Ureter (tissue), 1 donor: ENCODE results near the gene CCR9. TPM values are rescaled to one million over a fixed set of nuclear protein-coding genes. Genes with fewer than 3 reads are reported as not detected.
"Not testable (repeated sequence)": the region's sequence is repeated elsewhere in the genome, so short reads cannot be mapped to it uniquely, and the experiment has no call there.

Experiments
- DNase-seq: peaks from one replicate; pipeline ENCODE4 v3.0.0-alpha.2; 2020; ENCODE audit warnings: low spot score
- total RNA-seq: library from RNA; stranded (reverse); gene quantifications from one replicate; pipeline ENCODE4 v1.2.4, GENCODE V29; 2023
- donor health status: DM: yes; HTN: yes; CAD: no.

Gene CCR9, protein sequence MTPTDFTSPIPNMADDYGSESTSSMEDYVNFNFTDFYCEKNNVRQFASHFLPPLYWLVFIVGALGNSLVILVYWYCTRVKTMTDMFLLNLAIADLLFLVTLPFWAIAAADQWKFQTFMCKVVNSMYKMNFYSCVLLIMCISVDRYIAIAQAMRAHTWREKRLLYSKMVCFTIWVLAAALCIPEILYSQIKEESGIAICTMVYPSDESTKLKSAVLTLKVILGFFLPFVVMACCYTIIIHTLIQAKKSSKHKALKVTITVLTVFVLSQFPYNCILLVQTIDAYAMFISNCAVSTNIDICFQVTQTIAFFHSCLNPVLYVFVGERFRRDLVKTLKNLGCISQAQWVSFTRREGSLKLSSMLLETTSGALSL
- total RNA-seq, result not detected

DNA sequence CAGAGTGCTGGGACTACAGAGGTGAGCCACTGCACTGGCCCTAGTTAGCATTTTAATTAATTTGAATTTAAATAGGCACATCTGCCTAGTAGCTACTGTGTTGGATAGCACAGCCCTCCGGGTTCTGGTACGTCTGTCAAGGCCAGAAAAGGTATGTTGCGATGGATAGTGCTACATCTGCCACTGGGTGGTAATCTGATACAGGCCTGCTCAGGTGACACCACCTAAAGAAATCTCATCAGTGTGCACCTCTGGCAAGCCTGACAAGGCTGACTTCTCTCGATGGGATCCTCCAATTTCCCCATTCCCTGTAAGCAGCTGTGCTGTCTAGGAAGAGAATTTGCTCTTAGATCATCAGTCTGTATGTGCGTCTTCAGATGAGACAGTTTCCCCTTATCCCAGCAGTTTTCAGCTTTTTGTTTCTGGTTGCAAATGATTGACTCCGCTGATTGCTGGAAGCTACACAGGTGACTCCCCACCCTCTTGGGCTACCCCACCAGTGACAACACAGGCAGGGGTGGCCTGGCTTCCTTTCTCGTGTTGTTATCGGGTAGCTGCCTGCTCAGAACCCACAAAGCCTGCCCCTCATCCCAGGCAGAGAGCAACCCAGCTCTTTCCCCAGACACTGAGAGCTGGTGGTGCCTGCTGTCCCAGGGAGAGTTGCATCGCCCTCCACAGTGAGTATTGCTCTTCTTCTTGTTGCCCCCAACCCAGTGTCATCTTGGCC is at the start of gene CCR9:
Gene CCR9, plus strand, starts transcription at position 565 of the 727 bp plus-strand sequence. CDS start 8,391 bp downstream, outside the sequence.
- no peak for DNase-seq

DNA sequence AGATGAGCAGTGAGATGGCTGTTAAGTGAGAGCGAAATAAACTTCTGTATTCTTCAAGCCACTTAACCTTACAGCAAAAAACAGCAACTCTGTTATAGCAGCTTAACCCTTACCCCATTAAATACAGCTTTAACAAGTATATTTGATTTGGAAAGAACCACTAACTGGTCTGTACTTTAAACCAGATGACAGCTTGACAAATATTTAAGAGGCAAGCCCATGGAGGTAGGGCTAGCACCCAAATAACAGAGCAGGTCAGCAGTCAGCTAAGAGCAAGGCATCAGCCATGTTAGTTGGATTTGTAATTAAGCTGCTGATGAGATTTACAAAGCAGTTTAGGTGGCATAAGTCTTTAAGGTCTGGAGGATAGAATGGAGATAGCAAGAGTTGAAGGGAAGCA is 47.9 kb upstream of the CCR9 start:
- DNase-seq, result no peak

DNA sequence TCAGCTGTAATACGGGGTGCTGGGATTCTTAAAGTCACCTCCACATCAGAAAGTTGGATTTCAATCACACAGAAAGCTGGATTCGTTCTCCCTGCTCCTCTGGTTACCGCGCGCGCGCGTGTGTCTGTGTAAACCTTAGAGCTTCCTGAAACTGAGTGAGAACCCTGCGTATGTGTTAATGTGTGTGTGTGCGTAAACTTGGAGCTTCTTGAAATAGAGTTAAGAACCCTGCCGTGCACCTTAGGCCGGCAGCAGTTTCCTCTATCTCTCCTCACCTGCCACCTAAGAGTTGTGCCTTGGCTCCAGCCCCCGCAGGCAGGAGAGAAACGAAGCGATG is 45.0 kb upstream of the CCR9 start:
- DNase-seq, result no peak

DNA sequence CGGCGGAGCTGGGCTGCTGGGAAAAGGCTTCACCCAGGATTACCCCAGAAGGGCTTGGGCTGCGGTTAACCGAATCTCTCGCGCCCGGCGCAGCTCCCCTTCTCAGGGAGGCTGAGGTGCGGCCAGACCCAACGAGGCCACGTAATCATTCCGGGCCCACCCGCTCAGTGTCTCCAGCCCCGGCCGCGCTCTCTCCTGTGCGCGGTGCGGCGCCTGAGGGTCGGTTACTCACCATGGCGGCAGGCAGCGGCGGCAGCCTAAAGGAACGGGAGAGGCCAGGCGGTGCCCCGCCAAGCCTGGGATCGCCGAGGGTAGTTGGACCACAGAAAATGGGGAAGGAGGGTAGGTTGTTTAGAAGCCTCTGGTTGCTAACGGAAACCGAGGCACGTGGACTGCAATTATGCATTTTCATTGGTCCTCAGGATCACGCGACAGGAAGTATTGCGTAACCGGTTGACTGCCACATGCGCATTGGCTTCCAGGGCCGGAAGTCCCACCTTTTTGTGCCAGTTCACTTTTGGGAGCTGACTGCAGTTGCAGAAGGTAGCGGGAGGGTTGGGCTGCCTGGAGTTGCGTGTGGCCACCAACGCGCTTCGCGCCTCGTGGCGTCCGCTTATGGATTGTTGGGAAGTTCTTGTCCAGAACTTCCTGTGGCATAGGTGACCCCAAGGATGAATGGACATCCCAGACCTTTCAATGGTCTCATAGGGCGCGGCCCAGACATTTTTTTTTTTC is 44.4 kb upstream of the CCR9 start, which contains the start of gene LZTFL1:
Gene LZTFL1, minus strand, starts transcription at position 363 of the 735 bp plus-strand sequence. Its CDS starts 128 bp downstream, at position 235.
- peak; percentile 97 for DNase-seq

DNA sequence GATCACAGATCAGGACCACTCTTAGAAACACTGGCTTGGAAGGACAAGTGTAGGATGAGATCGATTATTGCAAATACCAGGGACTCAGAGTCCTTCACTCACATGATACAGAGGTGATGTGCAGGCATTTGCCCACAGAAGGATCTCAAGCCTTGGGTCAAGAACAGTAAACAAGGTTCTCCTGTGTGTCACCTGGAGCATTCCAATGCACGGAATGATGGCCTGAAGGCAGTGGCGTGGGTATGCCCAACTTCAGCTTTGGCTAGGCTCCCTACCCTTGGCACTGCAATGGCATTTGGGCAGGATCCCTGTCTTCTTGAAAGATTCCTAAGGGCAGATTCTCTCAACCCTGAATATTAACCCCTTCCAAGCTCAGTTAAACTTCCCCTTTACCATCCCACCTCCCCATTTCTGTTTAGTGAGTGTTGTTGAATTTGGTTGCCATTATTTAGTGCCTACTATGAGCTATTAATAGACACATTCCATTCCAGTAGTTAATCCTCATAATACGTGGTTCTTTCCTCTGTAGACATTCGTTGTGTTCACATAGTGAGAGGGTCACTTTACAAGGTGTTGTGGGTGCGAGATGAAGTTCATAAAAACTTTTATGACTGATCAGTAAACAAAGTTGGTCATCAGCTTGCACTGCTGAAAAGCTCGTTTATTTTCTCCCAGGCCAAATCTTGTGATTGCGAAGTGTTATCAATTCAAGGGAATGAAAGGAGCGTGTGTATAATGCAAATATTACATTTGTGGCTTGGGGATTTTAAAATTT is 43.3 kb upstream of the CCR9 start:
- DNase-seq, result no peak

DNA sequence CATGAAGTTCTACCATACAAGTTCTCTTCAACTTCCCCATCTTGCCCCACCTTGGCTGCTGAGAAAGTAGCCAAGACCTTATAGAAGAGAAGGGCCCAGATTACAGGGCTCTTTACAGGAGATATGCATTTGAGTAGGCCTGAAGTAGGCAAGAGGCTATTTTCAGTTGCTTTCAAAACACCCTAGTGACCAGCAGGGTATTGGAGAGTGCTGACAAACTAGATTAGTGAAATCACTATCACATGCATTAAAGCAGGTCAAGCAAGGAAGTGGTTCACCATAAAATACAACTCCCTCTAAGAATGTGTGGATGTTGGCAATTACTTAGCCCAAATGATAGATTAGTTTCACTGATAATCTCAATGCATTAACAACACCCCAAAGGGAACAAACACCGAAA is 41.7 kb upstream of the CCR9 start:
- DNase-seq, result no peak

DNA sequence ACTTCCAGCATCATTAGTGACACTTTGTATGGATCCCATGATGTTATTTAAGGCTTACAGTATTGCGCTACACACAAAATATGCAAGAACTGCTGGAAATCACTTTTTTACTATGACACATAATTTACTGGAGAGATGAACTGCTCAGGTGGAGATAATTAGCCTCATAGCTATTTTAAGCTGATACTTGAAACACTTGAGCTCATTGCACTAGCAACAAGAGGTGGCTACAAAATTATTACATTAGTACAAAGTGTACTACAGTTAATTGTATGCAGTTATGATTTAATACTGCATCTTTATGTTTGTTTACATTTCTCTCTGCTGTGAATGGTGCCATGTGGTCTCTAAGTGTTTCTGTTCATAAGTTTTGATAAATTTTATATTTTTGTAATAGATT is 38.0 kb upstream of the CCR9 start:
- no peak for DNase-seq

DNA sequence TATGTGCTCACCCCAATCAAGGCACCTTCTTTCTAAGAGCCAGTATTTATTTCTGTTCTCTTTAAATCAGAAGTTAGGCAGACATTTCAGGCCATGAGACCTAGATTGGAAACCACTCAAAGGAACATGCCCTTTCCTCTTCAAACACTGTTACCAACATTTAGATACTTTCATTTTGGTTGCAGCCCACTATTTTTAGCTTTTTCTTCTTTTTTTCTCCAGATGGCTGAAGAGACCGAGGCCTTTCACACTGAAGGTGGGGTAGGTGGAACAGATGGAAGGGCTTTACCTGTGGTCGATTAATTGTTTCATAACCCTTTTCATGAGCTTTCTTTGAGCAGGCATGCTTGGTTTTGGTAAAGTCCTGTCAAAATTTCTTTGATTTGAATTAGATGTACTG is 33.5 kb upstream of the CCR9 start:
- no peak for DNase-seq

DNA sequence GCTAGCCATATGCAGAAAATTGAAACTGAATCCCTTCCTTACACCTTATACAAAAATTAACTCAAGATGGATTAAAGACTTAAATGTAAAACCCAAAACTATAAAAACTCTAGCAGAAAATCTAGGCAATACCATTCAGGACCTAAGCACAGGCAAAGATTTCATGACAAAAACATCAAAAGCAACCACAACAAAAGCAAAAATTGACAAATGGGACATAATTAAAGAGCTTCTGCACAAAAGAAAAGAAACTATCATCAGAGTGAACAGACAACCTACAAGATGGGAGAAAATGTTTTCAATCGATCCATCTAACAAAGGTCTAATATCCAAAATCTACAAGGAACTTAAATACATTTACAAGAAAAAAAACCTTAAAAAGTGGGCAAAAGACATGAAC is 30.0 kb upstream of the CCR9 start:
- DNase-seq, result not testable (repeated sequence)

DNA sequence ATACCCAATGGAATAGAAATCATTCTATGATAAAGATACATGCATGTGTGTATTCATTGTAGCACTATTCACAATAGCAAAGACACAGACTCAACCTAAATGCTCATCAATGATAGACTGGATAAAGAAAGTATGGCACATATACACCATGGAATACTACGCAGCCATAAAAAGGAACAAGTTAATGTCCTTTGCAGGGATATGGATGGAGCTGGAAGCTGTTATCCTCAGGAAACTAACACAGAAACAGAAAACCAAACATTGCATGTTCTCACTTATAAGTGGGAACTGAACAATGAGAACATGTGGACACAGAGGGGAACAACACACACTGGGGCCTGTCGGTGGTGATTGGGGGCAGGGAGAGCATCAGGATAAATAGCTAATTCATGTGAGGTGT is 29.3 kb upstream of the CCR9 start:
- not testable (repeated sequence) for DNase-seq

DNA sequence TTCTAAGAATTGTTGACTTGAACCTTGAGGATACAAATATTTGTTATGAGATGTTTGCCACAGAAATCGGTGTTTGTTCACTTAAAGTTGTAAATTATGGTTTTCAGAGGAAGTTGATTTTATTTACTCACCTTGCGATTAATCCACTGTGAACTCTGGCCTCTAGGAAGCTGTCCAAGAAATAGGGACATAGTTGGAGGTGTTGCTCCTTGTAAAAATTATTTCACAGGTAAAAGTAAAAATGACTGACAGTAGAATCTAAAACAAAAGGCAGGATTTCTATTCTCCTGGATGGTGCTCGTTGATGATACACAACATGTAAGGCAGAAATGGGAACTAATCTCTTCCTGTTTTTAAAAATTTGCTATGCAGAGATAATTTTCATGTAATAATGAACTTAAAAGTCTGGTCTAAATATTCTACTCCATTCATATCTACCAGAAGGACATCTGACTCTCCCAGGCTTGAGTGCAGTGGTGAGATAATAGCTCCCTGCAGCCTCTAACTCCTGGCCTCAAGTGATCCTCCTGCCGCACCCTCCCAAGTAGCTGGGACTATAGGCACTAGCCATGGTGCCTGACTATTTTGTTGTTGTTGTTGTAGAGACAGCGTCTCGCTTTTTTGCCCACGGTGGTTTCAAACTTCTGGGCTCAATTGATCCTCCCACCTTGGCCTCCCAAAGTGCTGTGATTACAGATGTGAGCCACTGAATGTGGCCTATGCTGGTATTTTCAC is 27.4 kb upstream of the CCR9 start:
- no peak for DNase-seq

DNA sequence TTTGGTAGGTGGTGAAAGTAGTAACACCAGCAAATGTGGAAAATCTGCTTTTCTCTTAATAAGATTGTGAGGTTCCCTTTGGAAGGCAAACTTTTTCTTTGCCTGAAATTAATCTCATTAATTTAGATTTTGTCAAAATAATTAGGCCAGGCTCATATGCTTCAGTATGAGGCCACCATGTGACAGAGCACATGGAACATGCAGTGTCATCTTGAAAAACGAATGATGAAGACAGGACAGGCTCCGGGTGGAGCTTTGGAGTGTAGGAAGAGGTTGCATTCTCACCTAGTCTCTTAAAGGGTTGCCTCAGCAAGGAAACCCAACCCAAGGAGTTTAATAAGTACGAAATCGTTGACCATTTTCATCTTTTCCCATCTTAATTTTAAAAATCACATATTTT is 25.9 kb upstream of the CCR9 start:
- no peak for DNase-seq

DNA sequence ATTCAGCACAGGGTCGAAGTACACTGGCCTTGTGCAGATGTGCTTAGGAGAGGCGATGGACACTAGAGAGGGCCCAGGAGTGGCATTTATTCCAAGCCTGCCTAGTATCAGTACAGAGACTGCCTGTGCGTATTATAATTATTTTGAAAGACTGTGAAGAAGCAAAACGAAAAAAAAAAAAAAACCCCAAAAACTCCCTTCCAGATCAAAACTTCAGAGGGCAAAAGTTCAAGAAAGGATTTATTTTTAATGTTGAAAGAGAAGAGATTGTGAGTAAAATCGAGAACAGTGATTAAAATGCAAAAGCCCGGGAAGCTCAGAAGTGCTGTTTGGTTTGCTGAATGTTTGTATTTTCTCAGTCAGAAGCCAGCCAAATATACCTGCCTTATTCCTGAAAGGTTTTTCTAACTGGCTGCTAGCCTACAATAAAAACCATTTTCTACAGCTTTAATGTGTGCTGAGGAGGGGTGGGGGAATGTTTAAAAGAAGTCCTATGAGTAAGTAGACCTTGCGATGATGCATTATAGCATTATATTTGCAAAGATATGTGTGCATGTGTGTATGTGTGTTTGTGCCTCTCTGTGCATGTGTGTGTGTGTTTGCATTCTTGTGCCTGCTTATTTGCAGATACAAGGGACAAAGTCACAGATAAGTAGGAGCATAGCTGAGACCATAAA is 25.2 kb upstream of the CCR9 start:
- DNase-seq, result no peak

DNA sequence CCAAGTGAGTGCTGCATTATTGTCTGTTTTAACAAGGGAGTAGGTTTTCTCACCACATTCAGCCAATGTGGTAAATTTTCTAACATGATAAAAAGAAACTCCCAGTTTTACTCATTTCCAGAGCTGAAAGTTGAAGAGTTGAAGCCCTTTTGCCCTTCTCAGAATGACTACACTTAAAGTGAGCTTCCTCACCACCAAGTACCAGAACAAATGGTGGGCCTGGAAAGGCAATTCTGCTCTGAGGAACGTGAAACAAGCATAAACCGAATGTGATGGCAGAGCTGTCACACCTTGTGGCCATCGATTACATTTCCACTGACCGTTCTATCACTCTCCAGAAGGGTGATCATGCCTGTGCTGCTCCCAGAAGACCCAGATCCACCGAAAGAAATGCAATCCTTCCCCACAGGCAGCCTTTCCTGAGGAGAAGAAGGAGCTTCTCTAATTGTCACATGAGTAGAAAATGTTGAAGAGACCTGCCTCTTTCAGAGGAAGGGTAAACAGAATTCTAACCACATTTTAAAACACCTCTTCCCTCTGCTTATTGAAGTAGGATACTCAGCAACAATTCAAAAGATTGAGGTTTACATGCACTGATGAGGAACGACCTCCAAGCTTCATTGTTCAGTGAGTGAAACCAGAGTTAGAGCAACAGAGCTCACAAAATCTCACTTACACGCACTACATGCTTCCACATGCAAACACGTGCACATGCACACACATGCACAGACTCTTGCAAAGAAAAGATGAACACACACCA is 21.4 kb upstream of the CCR9 start:
- DNase-seq, result no peak

DNA sequence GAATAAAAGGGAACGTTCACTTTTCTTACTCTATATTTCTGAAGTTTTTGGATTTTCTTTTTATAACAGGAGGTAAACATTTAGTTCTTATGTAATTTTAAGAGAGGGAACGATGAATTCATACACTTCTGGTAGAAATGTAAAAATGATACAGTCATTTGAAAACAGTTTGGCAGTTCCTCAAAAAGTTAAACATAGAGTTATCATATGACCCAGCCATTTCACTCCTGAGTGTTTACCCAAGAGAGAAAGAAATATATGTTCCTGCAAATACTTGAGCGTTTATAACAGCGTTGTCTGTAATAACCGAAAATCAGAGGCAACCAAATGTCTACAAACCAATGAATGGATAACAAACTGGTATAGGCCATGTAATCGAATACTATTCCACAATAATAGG is 20.8 kb upstream of the CCR9 start:
- no peak for DNase-seq

DNA sequence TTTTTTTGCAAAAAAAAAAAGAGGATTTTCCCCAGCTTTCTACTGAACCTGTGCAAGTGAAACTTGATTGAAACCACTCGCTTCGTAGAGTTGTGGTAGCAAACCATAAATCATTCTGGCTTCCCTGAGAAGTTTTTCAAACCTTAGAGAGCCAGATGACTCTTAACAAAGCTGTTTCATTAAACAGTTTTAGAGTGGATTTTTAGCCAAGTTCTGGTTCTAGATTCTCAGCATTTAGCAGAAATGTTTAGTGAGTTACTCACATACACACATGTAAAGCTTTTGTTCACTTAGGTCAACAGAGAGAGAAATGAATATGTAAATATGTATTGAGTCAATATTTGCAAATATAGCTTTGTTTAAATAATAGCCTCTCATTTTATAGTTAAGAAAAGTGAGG is 18.1 kb upstream of the CCR9 start:
- no peak for DNase-seq

DNA sequence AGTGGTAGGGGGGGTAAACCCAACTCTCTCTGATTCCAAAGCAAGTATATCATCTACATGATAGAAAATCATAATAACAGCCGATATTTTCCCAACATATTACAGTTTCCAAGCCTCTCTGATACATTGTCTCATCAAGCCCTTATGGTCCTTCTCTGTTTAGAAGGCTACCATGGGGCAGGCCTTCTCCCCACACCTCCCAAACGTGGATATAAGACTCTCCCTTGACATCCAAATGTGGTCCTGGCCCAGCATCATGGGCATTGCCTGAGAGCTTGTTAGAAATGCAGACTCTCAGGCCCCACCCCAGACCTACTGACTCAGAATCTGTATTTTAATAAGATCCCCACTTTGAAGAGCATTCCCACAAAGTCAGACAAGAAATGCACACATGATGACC is 17.7 kb upstream of the CCR9 start:
- DNase-seq, result no peak

DNA sequence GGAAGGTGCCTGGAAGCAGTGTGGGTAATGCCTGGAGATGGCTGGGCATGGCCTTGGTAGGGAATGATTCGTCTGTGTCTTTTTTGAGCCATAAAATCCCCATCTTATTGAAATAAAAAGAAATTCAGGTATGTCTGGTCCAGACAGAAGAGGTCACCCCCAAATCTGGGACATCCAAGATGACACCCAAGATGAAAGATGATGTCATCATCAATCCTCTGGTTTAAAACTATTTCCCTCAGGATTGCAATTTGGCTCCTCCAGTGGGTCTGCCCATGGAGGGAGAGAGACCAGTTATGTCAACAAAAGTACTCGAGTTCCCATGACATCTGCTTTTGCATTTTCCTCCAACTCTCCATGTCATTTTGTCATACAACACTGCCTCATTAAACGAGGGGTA is 16.7 kb upstream of the CCR9 start:
- no peak for DNase-seq

DNA sequence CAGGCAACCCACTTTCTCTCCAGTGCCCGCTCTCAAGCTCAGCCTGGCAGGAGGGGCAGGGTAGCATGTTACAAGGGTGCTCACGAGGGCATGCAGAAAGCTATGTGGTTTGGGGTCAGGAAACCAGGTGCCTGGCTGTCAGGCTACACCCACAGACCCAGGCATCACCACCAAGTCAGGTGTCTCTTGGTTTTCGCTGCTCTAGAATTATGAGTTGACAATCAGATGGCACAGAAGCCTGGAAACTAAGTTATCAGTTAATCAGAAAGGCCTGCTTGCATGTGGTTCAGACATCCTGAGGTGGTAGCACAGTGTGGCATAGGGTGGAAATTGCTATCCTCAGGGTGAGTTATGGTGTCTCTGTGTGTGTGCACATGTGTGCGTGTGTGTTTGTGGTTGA is 16.2 kb upstream of the CCR9 start:
- no peak for DNase-seq

DNA sequence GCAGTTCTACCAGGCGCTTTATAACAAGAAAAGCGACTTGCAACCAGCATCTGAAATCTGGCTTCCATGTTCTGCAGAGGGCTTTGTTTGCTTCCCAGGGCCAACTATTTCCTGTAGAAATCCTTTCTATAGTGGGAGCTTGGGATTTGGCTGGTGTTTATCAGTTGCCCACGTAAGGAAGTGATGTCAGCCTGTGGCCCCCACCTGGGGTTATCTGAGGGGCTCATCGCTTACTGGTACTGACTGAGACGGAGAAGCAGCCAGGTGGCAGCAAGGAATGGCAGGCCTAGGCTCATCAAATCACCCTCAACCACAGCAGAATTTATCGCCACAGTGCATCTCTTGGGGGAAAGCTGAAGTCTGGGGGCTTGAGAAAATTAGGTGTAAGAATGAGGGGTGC is 14.6 kb upstream of the CCR9 start:
- DNase-seq, result no peak
